ENCODE results near the gene ABLIM1.

Gene ABLIM1

DNA sequence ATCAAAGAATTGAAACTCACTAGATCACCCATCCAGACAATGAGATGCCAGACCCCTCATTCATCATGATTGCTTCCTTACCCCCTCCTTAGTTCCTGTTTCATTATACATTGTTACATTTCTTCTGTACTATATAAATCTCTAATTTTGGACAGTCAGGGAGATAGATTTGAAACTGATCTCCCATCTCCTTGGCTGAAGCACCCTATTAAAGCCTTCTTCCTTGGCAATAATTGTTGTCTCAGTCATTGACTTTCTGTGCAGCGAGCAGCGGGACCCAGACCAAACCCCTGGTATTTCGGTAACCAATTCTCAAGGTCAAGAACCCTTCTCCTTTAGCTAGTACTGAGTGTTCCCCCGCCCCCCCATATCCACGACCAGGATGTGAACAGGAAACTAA, 100.2 kb downstream of the ABLIM1 start:
- DNase-seq (ENCODE audit: low spot score) (no peak), ATAC-seq (ENCODE audit: low read depth) (no peak)
- no peak overlapping the region for H3K4me3 ChIP-seq (ENCODE audit: severe bottlenecking)
- H3K27me3 ChIP-seq (ENCODE audit: insufficient read depth, poor library complexity, severe bottlenecking): no peaks in the 10 kb centered on the region
- H3K36me3 ChIP-seq (ENCODE audit: low read depth): no peaks in the 10 kb centered on the region
- TF ChIP-seq, protein P1, sequence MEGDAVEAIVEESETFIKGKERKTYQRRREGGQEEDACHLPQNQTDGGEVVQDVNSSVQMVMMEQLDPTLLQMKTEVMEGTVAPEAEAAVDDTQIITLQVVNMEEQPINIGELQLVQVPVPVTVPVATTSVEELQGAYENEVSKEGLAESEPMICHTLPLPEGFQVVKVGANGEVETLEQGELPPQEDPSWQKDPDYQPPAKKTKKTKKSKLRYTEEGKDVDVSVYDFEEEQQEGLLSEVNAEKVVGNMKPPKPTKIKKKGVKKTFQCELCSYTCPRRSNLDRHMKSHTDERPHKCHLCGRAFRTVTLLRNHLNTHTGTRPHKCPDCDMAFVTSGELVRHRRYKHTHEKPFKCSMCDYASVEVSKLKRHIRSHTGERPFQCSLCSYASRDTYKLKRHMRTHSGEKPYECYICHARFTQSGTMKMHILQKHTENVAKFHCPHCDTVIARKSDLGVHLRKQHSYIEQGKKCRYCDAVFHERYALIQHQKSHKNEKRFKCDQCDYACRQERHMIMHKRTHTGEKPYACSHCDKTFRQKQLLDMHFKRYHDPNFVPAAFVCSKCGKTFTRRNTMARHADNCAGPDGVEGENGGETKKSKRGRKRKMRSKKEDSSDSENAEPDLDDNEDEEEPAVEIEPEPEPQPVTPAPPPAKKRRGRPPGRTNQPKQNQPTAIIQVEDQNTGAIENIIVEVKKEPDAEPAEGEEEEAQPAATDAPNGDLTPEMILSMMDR (IDR thresholded peaks at IDR 0.05; ENCODE audit: poor library complexity, severe bottlenecking): no peak
- no peaks in the 10 kb centered on the region for H3K4me1 ChIP-seq (ENCODE audit: insufficient read depth, poor library complexity, severe bottlenecking)
- no peaks in the 10 kb centered on the region for H3K9me3 ChIP-seq (ENCODE audit: severe bottlenecking)
- H3K27ac ChIP-seq (ENCODE audit: poor library complexity, severe bottlenecking): no peak overlapping the region

DNA sequence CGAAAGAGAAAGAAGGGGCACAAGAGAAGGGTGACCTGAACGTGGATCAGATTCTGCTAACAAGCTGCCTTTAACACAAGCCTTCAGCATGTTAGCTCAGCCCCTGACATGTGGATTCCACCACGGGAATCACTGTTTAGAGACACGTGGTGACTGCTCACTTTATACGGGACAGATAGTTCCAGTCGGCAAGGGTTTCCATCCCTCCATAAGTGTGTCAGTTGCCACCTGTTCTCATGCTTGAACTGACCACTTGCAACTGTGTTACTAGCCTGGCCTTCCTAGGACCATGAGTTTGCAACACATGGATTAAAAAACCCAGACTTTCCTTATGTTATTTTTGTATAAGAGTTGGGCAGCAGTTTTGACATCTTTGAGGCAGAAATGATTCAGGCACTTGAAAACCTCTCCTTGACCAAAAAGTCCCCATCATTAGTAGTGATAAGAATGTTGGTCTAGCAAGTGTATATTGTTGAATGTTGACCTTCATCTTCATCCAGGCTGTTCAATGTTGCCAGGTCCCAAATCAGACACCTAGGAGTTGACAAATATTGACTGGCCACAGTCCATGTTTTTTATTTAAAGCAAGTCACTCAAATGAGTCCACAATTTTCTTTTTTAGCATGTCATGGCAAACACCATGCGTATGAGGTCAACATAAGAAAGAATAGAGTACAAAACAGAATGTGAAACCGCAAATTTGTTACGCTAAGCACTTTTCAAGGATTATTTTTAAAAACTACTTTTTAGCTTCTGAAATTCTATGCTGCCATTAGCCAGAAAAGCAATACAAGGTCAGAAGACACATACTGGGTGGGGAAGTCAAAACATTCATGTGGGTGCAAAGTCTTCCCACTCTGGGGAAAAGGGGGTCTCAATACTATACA, 101.6 kb downstream of the ABLIM1 start:
- Histone ChIP-seq H3K36me3 (ENCODE audit: low read depth) (no peaks in the 10 kb centered on the region), H3K27ac (ENCODE audit: poor library complexity, severe bottlenecking) (no peak overlapping the region), H3K4me1 (ENCODE audit: insufficient read depth, poor library complexity, severe bottlenecking) (no peaks in the 10 kb centered on the region), H3K9me3 (ENCODE audit: severe bottlenecking) (no peaks in the 10 kb centered on the region), H3K4me3 (ENCODE audit: severe bottlenecking) (no peak overlapping the region), H3K27me3 (ENCODE audit: insufficient read depth, poor library complexity, severe bottlenecking) (no peaks in the 10 kb centered on the region)
- ATAC-seq (ENCODE audit: low read depth) (no peak), DNase-seq (ENCODE audit: low spot score) (no peak)
- TF ChIP-seq, protein P1 (IDR thresholded peaks at IDR 0.05; ENCODE audit: poor library complexity, severe bottlenecking): no peak

DNA sequence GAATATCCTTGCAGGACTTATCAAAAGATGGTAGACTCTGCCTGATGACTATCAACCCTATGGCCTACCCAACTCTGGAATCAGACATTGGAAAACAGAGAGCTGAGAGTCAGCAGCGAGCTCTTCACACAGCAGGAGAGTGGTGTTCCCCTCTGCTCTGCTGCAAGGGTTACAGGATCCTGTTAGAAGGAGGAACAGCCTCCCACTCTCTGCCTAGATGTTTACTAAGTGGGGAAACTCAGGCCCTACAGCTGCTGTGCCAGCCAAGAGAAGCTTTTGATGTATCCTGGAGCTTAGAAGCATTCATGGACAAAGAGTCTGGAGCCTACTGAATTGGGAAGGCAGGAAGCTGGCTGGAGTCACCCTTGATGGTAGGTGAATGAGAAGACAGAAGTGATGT, 104.6 kb downstream of the ABLIM1 start:
- Histone ChIP-seq H3K4me3 (ENCODE audit: severe bottlenecking) (no peak overlapping the region), H3K27me3 (ENCODE audit: insufficient read depth, poor library complexity, severe bottlenecking) (no peaks in the 10 kb centered on the region), H3K9me3 (ENCODE audit: severe bottlenecking) (no peaks in the 10 kb centered on the region), H3K4me1 (ENCODE audit: insufficient read depth, poor library complexity, severe bottlenecking) (no peaks in the 10 kb centered on the region), H3K36me3 (ENCODE audit: low read depth) (no peaks in the 10 kb centered on the region), H3K27ac (ENCODE audit: poor library complexity, severe bottlenecking) (no peak overlapping the region)
- ATAC-seq (ENCODE audit: low read depth) (no peak), DNase-seq (ENCODE audit: low spot score) (no peak)
- TF ChIP-seq, protein P1 (IDR thresholded peaks at IDR 0.05; ENCODE audit: poor library complexity, severe bottlenecking): no peak

DNA sequence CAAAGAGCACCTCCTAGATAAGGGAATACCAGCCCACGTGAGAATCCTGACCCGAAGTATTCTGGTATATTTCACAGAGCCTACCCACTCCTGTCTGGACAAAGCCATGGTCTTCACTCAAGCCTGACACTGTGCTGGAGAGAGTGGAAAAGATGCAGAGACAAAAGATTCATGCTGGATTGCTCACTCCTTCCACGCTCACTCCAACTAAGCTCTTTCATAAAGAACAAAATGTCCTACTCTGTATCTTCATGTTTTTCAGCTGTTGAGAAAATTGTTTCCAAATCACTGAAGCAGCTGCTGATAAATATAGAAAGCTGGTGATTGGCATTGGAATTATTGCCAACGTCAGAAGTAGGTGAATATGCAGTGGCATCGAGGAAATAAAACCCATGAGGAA, 106.0 kb downstream of the ABLIM1 start:
- Histone ChIP-seq H3K4me3 (ENCODE audit: severe bottlenecking) (no peak overlapping the region), H3K27me3 (ENCODE audit: insufficient read depth, poor library complexity, severe bottlenecking) (no peaks in the 10 kb centered on the region), H3K27ac (ENCODE audit: poor library complexity, severe bottlenecking) (no peak overlapping the region), H3K4me1 (ENCODE audit: insufficient read depth, poor library complexity, severe bottlenecking) (no peaks in the 10 kb centered on the region), H3K9me3 (ENCODE audit: severe bottlenecking) (no peaks in the 10 kb centered on the region), H3K36me3 (ENCODE audit: low read depth) (no peaks in the 10 kb centered on the region)
- ATAC-seq (ENCODE audit: low read depth) (no peak), DNase-seq (ENCODE audit: low spot score) (no peak)
- TF ChIP-seq, protein P1 (IDR thresholded peaks at IDR 0.05; ENCODE audit: poor library complexity, severe bottlenecking): no peak

DNA sequence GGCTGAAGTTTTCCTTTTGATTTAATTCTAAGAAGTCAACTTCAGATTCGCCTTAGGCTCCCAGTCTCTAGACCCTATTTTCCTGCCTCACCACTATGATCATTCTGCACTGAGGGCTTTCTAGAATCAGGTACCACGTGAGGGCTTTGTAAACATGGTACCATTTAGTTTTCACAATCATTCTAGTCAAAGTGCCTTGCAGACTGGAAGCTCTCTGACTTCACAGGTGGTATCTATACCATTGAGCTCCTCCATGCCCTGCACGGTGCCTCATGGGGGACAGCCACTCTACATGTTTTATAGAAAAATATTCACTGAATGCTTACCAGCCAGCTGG, 106.5 kb downstream of the ABLIM1 start:
- no peak overlapping the region for H3K4me3 ChIP-seq (ENCODE audit: severe bottlenecking)
- TF ChIP-seq, protein P1 (IDR thresholded peaks at IDR 0.05; ENCODE audit: poor library complexity, severe bottlenecking): no peak
- DNase-seq (ENCODE audit: low spot score) (no peak), ATAC-seq (ENCODE audit: low read depth) (no peak)
- H3K27ac ChIP-seq (ENCODE audit: poor library complexity, severe bottlenecking): no peak overlapping the region
- H3K9me3 ChIP-seq (ENCODE audit: severe bottlenecking): no peaks in the 10 kb centered on the region
- H3K4me1 ChIP-seq (ENCODE audit: insufficient read depth, poor library complexity, severe bottlenecking): no peaks in the 10 kb centered on the region
- H3K27me3 ChIP-seq (ENCODE audit: insufficient read depth, poor library complexity, severe bottlenecking): no peaks in the 10 kb centered on the region
- no peaks in the 10 kb centered on the region for H3K36me3 ChIP-seq (ENCODE audit: low read depth)

Data from RWPE2 (cell line).